ENCODE results near the gene USP12.
"Not testable (repeated sequence)": the region's sequence is repeated elsewhere in the genome, so short reads cannot be mapped to it uniquely, and the experiment has no call there.

DNA sequence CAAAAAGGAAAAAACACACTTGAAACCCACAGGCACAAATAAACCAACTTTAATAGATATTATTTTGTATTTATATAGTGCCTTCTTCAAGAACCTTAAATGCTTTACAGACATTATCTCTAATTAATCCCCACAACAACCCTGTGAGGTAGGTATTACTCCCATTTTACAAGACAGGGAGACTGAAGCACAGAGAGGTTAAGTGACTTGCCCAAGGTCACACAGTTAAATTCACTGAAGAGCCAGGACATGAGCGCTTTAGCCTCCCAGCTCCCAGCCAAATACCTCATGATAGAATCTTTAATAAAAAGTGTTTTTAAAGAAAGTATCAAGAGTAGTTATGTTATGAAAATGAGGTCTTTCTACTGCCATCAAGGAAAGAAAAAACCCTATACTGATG is 105.5 kb downstream of the USP12 start:
- TF ChIP-seq, protein P1, sequence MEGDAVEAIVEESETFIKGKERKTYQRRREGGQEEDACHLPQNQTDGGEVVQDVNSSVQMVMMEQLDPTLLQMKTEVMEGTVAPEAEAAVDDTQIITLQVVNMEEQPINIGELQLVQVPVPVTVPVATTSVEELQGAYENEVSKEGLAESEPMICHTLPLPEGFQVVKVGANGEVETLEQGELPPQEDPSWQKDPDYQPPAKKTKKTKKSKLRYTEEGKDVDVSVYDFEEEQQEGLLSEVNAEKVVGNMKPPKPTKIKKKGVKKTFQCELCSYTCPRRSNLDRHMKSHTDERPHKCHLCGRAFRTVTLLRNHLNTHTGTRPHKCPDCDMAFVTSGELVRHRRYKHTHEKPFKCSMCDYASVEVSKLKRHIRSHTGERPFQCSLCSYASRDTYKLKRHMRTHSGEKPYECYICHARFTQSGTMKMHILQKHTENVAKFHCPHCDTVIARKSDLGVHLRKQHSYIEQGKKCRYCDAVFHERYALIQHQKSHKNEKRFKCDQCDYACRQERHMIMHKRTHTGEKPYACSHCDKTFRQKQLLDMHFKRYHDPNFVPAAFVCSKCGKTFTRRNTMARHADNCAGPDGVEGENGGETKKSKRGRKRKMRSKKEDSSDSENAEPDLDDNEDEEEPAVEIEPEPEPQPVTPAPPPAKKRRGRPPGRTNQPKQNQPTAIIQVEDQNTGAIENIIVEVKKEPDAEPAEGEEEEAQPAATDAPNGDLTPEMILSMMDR (conservative IDR thresholded peaks at IDR 0.05), result not testable (repeated sequence)
- TF ChIP-seq ZFX (IDR thresholded peaks at IDR 0.05), result not testable (repeated sequence)

All from C4-2B (cell line).